Right hindlimb (tissue), 1 donor: ENCODE measurements around the gene CLSTN3.
"Not testable (repeated sequence)": the region's sequence is repeated elsewhere in the genome, so short reads cannot be mapped to it uniquely, and the experiment has no call there.

ENCODE experiments used
- DNase-seq: peaks from one replicate; pipeline ENCODE4 v3.0.0-alpha.2; 2018

The CLSTN3 gene

DNA sequence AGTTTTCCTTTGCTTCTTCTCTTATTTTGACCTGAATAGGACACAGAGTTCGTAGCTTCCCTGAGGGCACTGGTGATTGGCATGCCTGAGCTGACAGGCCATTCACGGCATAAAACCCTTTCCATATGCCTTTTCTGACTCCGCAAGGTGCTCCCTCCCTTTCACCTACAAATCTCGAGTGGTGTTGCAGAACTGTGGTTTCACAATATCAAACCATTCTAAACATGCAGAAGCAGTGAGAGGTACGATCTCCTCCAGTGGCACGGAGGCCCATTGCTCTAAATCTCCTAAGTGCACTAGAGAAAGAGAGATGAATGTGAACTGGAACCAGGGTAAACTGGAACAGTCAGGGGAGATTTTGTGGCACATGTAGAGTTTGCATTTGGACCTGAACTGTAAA is 23.9 kb downstream of the CLSTN3 start:
- DNase-seq: no peak

DNA sequence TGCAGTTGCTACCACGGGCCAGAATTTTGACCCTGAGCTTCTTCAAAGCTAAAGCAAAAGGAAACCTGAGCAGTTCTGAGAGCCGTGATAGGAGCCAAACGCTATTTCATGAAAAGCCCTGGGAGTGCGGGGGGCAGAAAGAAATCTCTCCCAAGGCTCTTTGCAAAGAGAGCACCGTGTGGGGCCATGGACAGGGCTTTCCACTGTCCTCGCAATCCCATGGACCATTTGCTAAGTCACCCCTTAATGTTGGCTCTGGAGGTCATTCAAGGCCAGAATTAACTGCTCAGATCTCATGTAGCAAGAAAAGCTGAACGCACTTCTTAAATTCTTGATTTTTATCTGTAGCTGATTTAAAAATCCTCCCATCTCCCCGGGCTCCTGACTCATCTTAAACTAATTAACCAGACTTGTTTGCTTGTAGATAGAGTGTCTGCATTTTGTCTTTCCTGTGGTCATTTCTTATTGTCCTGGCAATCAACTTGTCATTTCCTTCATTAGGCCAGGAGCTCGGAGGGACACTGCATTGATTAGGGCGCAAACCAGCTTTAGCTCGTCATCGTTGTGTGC is 24.8 kb downstream of the CLSTN3 start:
- DNase-seq: no peak

DNA sequence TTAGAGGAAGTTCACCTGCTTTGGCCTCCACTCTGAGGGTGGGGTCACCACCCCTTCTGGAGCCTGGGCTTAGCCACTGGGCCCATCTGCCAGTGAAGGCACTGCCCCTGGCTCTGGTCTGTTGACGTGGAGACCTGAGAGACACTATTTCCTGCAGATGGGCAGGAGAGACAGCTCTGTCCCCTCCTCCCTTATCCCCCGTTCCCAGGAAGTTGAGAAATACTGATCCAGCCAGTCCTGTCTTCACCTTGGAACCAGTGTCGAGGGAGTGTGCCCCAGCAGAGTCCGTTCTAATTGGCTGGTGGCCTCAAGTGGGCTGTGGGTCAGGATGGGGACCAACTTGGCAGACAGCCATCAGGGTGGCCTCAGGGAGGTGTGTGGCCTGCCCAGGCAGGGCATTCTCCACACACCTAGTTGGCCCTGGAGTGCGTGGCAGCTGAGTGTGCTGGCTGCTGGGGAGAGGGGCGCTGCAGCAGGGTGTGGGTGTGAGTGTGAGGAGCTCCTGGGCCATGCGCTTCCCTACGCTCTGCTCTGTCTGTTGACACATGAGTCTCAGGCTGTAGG is 25.4 kb downstream of the CLSTN3 start:
- DNase-seq: no peak

DNA sequence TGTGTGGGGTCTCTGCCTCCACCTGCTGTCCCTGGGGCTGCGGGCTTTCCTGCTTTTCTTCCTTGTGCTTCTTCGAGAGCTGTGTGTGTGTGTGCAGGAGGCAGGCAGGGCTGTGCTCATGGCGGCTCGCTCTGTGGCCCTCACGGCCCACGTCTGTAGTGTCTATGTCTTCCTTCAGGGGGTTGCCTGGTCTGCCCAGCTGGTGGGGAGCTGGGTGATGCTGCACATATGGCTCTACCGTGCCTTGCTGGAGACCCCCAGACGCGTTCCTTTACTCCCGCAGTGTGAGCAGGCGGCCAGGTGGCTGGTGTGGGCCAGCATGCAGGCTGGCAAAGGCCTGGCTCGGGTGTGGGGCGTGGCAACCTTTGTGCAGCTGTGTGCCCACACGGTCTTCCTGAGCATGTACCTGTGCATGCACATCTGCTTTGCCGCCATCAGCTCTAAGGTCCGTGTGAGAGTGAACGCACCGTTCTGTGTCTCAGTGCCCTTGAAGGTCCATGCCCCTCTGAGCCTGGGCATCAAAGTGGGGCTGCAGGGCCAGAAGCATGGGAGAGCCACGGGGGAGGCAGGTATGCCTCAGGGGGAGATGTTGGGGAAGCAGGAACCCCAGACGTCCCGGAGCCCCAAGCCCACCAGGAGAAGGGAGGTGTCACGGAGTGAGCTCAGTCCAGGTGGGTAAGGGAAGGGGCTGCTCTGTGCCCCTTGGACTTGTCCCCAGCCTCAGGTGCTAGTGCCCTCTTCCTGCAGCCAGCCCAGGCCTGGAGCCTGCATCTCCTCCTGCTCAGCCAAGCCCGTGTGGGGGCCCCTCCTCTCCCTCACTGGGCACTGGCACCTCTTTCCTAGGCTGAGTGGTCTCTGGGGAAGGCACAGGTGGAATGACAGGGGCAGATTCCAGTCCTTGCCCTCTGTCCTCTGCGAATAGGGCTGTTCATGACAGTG is 26.4 kb downstream of the CLSTN3 start:
- DNase-seq: no peak

DNA sequence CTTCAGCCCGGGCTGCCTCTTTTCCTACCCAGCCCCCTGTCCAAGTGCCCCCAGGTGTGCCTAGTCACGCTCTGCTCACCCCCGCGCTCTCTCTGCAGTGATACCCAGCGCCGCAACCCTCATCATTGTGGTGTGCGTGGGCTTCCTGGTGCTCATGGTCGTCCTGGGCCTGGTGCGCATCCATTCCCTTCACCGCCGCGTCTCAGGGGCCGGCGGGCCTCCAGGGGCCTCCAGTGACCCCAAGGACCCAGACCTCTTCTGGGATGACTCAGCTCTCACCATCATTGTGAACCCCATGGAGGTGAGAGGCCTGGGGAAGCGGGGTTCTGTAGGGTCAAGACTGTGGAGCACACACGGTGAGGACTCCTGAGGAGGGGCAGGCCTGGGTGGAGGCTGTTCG is 27.2 kb downstream of the CLSTN3 start:
- DNase-seq: no peak

DNA sequence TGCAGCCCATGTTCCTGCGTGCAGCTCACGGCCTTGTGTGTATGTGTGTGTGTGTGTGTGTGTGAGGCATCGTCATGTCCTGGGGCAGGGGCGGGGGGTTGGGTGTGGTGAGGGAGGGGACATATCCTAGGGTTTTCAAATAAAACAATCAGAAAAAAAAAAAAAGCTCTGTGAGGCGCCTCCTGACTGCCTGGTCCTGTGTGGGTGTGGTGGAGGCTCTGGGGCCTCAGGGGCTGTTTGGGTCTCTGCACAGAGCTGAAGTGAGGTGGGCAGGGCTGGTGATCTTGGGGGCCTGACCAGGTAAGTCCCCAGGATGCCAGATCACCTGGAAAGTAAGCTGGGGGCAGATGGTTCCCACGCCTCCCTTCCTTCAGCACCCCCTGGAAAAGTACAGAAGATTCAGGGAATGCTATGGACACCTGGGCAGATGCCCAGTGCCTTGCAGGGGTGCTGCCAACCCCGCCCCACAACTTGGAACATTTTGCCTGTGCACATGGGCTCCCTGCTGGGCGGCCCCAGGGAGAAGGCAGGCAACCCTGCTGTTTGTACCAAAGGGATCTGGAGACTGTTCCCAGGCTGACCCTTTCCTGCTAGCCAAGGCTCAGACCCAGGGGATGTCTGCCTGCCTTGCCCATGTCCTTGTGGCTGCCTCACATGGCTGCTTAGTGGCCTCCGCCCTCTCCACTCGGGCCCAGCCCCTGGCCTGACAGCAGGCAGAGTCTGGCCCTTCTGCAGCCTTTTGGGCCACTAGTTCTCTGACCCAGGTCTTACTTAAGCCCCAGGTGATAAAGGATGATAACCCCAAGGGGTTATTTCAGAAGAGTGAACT is 28.8 kb downstream of the CLSTN3 start:
- no peak for DNase-seq

DNA sequence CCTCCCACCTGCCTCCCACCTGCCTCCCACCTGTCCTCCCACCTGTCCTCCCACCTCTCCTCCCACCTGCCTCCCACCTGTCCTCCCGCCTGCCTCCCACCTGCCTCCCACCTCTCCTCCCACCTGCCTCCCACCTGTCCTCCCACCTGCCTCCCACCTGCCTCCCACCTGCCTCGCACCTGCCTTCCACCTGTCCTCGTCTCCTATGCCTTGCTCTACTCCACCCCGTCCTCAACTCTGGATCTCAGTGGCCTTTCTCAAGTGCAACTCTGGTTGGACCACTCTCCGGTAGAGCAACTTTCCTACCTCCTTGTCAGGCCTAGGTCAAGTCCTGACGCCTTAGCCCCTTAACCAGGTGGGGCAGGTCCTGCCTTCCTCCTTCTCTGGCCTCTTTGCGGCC is 30.0 kb downstream of the CLSTN3 start:
- DNase-seq: no peak

DNA sequence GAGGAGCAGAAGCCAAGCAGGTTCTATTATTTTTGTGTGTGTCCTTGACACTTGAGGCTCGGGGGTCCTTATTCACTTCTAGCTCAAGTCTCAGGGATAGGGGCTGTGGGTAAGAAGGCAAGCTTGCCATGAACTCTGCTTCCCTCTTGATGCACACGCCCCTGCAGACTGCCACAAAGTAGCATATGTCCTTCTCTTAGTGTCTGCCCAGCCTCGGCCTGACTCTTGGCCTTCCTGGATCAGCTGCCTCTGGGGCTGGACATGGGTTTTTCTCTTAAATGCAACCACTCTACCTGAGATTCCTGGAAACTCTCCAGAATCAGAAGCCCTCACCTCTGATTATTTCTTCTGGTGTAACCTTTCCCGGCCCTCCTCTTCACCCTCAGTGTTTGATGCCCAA is 31.2 kb downstream of the CLSTN3 start:
- no peak for DNase-seq

DNA sequence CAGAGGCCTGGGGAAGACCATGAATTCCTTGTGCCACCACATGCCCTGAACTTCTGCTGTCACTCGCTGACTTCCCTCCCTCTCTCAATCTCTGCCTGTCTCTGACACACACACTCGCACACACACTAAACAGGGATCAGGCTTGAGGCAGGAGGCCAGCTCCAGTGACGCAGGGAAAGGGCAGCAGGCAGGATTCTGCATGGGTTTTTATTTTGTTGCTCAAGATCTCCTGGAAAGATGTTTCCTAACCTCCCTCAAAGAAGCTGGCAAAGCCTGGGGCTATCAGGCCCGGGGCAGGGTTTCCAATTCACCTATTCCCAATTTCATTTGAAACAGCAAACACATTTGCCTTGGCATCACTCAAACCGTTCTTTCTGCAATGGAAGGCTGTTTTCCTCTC is 31.6 kb downstream of the CLSTN3 start:
- DNase-seq: no peak

DNA sequence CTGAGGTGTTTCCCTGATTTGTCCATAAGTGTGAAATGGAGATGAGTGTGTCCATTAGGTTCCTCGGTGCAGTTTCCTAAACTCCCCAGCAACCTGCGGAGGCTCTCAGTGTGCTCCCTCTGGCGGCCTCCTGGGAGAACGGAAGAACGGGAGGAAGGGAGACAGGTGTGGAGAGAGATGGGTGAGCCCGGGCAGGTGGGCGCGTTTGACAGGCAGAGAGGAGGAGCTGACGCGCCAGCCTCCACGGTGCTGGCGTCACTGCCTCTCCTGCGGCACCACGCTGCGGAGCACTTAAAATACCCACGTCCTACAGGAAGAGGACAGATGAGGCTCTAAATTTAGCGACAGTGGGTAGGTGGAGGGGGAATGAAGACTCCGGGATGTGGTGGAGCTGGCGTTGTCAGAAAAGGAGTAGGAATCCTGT is 32.5 kb downstream of the CLSTN3 start:
- no peak for DNase-seq

DNA sequence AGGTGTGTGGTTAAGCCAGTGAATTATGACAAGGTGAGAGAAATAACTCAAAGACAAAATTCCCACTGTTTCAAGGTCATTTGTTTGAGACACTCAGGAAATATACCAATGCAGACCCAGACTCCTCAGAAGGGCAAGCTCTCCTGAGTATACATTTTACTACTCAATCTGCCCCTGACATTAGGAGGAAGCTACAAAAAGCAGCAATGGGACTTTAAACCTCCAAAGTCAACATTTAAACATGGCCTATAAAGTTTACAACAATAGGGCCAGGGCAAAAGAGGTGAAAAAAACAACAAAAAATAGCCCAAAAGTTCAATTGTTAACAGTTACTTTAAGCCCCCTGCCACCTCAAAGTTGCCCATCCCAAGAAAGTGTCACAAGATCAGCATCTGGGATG is 39.8 kb downstream of the CLSTN3 start:
- DNase-seq: no peak

DNA sequence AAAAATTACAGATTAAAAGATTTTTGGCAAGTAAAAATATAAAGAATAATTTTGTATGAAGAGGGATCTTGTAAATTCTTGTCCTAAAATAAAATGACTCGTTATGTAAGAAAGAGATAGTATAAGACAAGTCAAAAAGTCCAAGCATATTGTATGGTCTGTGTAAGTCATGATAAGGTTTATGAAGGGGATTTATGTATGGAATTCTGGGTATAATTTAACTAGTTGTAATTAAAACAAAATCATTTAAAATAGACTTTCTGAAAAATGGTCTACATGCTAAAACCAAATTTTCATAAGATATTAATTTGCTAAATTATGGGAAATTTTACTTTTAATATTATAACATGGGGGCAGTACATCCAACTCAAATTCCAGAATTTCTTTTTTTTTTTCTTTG is 41.7 kb downstream of the CLSTN3 start:
- no peak for DNase-seq

DNA sequence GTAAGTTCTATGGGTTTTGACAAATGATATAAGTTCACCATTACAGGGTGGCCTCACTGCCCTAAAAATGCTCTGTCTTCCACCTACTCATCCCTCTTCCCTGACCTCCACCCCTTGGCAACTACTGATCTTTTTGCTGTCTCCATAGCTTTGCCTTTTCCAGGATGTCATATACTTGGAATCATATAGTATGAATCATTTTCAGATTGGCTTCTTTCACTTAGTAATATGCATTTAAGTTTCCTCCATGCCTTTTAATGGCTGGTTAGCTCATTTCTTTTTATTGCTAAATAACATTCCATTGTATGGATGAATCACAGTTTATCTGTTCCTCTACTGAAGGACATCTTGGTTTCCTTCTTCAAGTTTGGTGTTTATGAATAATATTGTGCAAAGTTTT is 45.3 kb downstream of the CLSTN3 start:
- DNase-seq: no peak

DNA sequence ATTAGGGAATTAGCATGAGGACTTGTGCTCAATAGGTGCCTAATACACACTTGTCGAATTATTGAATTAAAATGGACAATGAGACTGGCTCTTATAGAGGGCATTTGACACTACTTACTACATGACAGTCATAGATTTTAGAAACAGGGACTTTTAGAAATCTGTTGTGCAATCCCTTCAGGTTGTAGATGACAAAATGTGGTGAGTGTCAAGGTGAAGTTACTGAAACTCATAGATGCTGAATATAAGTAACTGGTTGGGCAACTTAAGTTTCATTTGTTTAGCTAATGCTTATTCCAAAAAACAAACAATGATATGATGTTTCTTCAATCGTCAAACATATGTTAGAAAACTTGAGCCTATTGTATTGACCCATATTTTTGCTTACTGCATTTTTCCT is 46.4 kb downstream of the CLSTN3 start:
- DNase-seq: no peak

DNA sequence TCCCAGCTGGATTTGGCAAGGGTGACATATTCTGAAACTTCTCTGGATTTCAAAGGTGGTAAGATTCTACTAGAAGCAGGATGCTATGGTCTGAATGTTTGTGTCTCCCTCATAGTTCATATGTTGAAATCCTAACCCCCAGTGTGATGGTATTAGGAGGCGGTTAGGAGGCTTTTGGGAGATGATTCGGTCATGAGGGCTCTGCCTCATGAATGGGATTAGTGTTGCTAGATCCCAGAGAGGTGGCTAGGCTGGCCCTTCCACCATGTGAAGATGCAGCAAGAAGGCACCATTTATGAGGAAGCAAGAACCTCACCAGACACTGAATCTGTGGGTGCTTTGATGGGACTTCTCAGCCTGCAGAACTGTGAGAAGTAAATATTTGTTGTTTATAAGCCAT is 48.3 kb downstream of the CLSTN3 start:
- DNase-seq: no peak

DNA sequence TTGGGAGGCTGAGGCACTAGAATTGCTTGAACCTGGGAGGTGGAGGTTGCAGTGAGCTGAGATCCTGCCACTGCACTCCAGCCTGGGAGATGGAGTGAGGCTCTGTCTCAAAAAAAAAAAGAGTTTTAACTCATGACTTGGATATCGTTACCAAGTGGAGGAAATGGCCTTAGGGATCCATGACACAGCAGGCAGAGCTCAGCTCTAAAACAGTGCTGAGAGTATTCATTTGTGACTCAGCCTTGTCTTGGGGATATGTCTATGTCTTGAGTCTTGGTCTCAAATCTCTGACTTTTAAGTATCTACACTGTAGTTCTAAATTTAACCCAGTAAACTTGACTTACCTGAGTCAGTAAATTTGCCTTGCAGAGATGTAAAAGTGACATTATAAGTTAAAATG is 50.5 kb downstream of the CLSTN3 start:
- no peak for DNase-seq

DNA sequence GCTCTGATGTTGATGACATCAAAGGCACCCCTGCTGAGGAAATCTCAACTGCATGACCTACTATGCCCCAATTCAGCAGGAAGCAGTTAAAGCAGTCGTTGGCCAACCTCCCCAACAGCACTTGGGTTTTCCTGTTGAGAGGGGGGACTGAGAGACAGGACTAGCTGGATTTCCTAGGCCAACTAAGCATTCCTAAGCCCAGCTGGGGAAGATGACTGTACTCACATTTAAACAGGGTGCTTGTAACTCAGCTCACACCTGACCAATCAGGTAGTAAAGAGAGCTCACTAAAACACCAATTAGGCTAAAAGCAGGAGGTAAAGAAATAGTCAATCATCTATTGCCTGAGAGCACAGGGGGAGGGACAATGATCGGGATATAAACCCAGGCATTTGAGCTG is 55.9 kb downstream of the CLSTN3 start:
- not testable (repeated sequence) for DNase-seq

DNA sequence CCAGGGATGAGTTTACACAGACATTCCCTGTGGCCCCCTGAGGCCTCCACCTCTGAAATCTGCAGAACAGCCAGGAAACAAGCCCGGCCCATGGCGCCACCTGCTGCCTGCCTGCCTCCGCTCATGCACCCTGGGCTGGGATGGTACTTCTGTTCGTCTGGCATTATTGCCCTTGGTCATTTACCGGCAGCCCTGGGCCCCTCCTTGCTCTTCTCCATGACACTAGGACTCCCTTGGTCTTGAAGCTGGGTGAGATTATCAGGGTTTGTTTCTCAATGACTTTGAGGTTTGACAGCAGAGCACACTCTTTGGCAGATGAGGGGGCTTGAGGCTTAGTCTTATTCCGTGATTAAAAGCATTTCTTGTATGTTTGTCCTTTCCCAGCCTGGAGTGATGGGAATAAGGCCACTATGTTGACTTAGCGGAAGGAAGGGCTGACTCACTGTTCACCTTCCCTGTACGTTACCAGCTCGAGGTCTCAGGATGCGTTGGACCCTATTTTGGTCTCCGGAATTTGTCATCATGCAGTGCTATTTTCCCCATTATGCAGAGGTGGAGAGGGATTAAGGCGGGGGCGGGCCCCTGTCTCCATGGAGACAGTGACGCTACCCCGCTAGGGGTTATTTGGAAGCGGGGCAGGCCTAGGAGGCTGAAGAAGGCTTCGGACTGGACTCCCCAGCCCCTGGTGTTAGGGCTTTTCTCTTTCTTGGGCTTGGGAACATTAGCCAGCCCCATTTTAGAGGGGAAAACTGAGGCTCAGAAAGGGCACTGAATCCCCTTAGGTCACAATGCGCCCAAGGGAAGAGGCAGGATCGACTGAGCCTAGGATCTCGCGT is 58.6 kb downstream of the CLSTN3 start:
- DNase-seq: peak; percentile 72

DNA sequence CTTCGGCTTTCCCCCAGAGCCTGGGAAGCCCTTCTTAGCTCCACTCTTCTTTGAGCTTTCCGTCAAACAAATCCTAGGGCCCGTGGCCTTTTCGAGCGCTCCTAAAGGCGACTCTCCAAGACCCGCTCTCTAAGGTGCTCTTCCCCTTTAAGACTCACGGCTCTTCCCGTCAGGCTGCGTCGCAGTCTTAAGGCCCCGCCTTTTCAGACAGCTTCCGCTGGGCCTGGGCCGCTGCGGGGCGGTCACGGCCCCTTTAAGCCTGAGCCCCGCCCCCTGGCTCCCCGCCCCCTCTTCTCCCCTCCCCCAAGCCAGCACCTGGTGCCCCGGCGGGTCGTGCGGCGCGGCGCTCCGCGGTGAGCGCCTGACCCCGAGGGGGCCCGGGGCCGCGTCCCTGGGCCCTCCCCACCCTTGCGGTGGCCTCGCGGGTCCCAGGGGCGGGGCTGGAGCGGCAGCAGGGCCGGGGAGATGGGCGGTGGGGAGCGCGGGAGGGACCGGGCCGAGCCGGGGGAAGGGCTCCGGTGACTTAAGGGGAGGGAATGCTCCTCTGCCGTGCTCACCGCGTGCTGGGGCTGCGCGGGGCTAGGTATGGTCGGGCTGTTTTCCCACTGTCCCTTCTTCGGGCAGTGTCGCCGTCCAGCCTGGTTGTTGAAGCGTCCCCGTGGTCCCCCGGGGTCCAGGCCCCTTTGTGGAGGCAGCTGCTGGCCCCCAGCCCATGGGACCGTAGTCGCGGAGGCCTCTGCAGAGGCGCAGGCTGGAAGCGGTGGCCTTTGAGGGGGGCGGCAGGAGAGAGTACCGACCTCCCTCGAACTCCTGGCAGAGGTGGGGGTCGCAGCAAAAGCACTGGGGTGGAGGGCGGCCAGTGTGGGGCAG is 59.5 kb downstream of the CLSTN3 start, which contains the start of gene PEX5:
Gene PEX5, plus strand, starts transcription at position 289 of the 870 bp plus-strand sequence. CDS start 692 bp downstream, outside the sequence.
- DNase-seq: peak; percentile 94

DNA sequence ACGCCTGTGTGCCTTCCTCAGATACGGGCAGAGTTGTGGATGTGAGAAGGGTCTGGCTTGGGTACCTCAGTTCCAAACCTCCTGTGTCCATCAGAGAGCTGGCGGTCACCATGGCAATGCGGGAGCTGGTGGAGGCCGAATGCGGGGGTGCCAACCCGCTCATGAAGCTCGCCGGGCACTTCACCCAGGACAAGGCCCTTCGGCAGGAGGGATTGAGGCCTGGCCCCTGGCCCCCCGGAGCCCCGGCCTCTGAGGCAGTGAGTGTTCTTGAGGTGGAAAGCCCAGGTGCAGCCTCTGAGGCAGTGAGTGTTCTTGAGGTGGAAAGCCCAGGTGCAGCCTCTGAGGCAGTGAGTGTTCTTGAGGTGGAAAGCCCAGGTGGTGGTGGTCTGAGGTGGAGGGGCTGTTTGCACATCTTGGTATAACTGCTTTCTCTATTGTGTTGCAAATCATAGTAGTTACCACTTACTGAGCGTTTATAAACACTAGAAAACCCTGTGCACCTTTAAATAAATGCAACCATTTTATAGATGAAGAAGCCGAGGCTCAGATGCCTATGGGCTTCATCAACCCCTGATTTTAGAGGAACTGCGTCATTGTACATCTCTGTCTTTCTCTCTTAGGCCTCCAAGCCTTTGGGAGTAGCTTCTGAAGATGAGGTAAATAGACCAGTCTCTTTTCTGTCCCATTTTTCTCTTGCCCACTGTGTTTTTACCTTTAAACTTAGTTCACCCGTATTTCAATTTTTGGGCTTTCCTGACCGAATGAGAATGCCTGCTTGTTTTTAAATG is 60.3 kb downstream of the CLSTN3 start:
- peak; percentile 49 for DNase-seq
